Stimulated activated CD4-positive, alpha-beta T cell treated with anti-CD3 and anti-CD28 coated beads, Interleukin-12 subunit alpha, Interleukin-12 subunit beta, amount 100 ng/mL, for 24 hours (primary cell): Measurements from ENCODE around the gene CST2.
"Not testable (repeated sequence)": the region's sequence is repeated elsewhere in the genome, so short reads cannot be mapped to it uniquely, and the experiment has no call there.

Experiments
- DNase-seq, 2 experiments: peaks; one replicate each; pipeline ENCODE4 v3.0.0-alpha.2; 2020; ENCODE audit warnings: low read depth in 2 of 2

The CST2 gene, protein sequence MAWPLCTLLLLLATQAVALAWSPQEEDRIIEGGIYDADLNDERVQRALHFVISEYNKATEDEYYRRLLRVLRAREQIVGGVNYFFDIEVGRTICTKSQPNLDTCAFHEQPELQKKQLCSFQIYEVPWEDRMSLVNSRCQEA

DNA sequence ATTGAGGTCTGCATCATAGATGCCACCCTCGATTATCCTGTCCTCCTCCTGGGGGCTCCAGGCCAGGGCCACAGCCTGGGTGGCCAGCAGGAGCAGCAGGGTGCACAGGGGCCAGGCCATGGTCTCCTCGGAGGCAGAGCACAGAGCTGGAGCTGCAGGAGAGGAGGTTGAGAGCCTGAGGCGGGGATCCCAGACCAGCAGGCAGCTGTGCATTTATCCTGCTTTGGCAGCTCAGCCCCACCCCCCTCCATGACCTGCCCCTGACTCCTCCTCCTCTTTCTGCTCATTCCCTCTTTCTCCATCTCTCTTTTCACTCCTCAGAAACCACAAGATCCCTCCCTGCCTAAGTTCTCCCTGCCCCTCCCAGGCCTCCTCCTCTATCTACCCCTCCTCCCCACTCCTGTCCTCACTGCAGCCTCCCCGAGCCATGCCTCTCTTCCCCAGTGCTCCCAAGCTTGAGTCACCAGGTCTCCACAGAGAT, at the start of gene CST2:
Gene CST2 (minus strand): TSS at position 189 of the 481 bp plus-strand sequence. CDS start 69 bp downstream, at position 120.
- DNase-seq, result no peak

- DNase-seq, result no peak
Observed at GRCh38 chr20:23875606-23876237, 49.2 kb upstream of the CST2 start.

GRCh38 chr20:23874747-23875146, 48.2 kb upstream of the CST2 start:
- no peak for DNase-seq

GRCh38 chr20:23873370-23874015, 47.0 kb upstream of the CST2 start:
- DNase-seq, result no peak

GRCh38 chr20:23872065-23872464, 45.5 kb upstream of the CST2 start:
- DNase-seq, result no peak

- no peak for DNase-seq
Observed at GRCh38 chr20:23870461-23870860, 43.9 kb upstream of the CST2 start.

DNA sequence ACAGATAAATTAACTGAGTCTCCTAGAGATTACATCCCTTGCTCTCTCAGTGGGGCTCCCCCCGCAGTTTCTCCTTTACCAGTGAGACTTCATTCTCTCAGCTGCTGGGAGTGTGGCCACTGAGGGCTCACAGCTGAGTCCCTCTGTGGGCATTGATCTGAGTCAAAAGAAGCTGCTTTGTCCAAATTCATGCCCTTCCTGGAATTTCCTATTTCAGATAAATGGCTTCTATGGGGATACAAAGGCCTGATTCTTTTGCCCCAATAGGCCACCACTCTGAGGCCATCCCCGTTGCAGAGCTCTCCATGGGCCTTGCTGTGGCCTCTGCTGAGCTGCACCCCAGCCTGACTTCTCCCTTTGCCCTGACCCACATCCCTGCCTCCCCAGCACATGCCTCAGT, 43.0 kb upstream of the CST2 start:
- no peak for DNase-seq

DNA sequence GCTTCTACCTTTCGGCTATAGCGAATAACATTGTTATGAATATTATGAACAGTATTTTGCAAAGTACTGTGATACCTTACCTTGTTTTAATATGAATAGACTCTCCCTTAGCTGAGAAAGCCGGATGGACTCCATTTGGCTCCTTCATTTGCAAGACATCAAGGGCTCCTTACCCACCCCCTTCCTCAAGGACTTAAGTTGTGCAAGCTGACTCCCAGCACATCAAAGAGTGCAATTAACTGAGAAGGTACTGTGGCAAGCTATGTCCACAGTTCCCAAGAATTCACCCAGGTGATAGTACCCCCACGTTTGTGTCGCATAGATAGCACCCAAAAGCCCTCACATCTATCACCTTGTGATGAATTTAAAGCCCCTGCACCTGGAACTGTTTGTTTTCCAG, 41.8 kb upstream of the CST2 start:
- no peak for DNase-seq

- no peak for DNase-seq
Observed at GRCh38 chr20:23867152-23867776, 40.7 kb upstream of the CST2 start.

GRCh38 chr20:23860771-23861170, 34.2 kb upstream of the CST2 start:
- DNase-seq, result not testable (repeated sequence)

DNA sequence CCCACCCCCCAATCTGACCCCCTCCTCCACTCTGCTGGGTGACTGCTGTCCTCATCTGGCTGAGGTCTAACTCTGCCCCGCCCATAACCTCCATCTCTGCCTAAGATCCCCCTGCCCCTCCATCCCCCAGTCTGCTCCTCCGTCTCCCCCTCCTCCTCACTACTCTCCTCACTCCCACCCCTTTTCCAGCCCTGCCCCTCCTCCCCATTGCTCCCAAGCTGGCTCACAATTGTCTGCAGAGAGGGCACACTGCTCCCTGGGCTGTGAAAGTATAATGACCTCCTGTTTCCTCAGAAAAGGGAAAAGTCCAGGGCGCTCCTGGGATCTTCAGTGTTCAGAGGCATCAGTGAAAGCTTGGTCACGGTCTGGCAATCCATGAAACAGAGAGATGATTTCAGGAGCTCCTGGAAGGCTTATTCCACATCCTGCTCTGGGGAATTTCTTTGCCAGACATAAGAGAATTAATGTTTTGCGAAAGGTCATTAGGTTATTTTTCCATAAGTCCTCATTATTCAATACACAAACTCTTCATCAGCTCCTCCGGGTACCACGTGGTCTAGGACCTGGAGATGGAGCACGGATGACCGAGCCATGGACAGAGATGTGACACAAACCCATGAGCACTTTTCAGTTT, 31.6 kb upstream of the CST2 start:
- DNase-seq, result no peak

- no peak for DNase-seq
Observed at GRCh38 chr20:23856736-23857135, 30.2 kb upstream of the CST2 start.

DNA sequence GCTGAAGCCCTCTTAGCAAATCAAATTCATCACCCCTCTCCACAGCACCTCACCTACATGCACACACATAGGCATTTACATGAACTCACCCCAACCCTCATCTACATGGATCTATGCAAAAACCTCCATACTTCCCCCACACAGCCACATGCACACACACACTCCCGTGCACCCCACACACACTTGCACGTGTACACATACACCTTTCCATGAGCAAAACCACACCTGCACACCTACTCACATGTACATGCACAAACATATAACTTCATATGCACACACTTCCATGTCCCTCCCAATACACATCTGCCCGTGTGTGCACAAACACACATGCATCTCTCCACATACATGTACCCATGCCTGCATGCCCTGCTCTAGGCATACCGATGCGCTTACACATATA, 29.7 kb upstream of the CST2 start:
- no peak for DNase-seq

DNA sequence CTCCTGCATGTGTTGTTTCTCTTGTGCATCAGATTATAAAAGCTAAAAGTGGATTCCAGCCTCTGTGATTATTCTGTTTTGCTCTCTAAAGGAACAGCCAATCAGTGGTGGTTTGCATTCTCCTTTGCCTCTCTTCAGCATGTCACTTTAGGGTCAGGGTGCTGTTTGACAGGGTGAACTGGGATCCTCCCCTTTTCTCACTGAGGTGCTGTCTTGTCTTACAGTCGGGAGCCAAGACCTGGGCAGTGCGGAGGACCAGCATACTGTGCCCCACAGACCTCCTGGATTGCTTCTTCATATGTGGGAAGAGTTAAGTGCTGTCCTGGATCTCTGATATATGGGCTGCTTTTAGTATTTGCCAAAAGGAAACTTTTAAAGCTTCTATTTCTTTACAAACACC, 15.2 kb upstream of the CST2 start:
- DNase-seq, result no peak

DNA sequence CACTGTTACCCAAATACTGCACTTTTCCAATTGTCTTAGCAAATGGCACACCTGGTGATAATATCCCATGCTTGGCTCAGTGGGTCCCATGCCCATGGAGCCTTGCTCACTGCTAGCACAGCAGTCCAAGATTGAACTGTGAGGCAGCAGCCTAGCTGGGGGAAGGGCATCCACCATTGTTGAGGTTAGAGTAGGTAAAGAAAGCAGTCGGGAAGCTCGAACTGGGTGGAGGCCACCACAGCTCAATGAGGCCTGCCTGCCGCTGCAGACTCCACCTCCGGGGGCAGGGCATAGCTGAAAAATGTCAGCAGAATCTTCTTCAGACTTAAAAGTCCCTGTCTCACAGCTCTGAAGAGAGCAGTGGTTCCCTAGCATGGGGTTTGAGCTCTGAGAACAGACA, 9.2 kb upstream of the CST2 start:
- DNase-seq, result no peak

DNA sequence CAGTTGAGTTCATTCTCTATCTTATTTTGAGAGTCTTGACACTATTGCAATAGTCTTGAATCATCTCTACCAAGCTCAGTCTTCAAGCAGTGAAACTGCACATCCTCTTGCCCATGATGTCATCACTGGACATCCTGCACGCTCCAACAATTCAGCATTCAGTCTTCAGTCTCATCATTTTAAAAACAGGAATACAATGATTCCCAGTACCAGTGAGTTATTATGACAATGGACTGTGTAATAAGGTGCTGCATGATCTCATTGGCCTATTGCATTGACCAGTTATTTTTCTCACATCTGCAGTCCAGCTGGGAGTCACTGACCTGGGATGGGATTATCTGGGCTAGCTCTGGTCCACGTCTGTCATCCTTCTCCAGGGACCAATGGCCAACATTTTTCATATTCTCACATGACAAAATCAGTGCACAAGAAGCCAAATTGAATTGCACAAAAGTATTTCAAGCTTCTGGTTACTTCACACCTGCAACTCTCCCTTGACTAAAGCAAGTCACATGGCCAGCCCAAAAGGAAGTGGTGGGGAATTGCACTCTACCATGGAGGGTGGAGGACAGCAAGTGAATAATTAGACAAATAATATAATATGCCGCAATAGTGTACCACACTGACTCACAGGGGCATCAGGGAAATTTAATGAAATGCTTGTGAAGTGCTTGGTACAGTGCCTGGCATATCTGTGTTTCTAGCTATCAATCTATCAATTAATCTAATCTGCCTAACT, 6.4 kb upstream of the CST2 start:
- DNase-seq, result no peak

DNA sequence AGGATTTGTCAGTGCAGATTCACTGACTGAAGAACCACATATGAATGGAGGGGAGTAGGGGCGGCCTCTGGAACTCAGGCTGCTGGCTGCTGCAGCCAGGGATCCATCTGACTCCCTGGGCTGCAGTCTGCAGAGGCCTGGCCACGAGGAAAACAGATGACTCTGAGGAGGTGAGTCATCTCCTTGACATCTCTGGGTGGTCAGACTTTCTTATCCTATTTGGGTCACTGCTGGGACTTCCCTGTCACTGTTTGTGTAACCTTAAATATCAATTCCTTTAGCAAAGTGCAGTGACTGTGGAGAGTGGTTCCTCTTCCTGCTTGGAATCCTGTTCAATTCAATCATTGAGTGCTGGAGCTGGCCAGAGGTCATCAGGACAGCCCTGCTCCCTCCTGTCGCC, 5.4 kb upstream of the CST2 start:
- not testable (repeated sequence) for DNase-seq

DNA sequence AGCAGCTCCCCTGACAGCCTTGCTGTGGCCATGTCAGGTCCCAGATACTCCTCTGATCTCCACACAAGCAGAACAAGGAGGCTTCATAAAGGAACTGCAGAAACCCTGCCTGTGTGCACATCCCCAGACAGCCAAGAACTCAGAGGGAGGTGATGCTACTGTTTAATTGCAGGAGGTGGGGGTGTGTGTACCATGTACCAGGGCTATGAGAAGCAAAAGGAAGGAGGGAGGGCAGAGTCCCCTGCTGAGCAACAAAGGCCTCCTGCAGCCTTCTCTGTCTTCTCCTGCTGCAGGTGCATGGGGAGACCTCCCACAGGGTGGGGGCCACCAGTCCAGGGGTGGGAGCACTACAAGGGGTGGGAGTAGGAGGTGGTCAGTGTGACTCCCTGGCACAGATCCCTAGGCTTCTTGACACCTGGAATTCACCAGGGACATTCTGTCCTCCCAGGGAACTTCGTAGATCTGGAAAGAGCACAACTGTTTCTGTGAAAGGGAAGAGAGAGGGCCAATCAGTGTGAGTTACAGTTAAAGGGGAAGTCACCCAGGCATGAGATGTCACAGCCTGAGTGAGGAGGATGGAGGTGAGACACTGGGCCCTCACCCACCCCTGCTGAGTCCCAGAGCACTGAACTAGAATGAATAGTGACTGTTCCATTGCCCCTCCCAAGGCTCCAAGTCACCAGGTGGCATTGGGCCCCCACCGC, 2.8 kb downstream of the CST2 start:
- DNase-seq, result no peak

GRCh38 chr20:23823111-23823510, 3.4 kb downstream of the CST2 start:
- DNase-seq, result no peak

GRCh38 chr20:23820493-23820892, 6.0 kb downstream of the CST2 start:
- no peak for DNase-seq

DNA sequence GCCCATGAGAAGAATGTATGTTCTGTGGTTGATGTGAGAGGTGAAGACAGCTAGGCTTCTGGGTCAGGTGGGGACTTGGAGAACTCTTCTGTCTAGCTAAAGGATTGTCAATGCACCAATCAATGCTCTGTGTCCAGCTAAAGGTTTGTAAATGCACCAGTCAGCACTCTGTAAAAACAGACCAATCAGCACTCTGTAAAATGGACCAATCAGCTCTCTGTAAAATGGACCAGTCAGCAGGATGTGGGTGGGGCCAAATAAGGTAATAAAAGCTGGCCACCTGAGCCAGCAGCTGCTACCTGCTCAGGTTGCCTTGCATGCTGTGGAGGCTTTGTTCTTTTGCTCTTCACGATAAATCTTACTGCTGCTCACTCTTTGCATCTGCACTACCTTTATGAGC, 15.0 kb downstream of the CST2 start:
- DNase-seq, result not testable (repeated sequence)
